Mesendoderm (in vitro differentiated cells): ENCODE results near the gene GLIS1.

Experiments
- DNase-seq: peaks from one replicate; pipeline ENCODE4 v3.0.0; 2013
- H2AK5ac ChIP-seq: 2 replicates; pipeline ENCODE4 v1.6.1; 2013; ENCODE audit warnings: low read length, inconsistent platforms
- H2BK120ac ChIP-seq: 2 replicates; pipeline ENCODE4 v1.6.1; 2013; ENCODE audit warnings: low read depth, mild to moderate bottlenecking, low read length, moderate library complexity, mixed read lengths
- H2BK15ac ChIP-seq: replicated peaks from 2 replicates; pipeline ENCODE4 v1.6.1; 2013; ENCODE audit warnings: low read depth, mild to moderate bottlenecking, moderate library complexity
- H2BK5ac ChIP-seq: 2 replicates; pipeline ENCODE4 v1.6.1; 2013; ENCODE audit warnings: low read length, inconsistent platforms
- H3K18ac ChIP-seq: 2 replicates; pipeline ENCODE4 v1.6.1; 2013; ENCODE audit warnings: mild to moderate bottlenecking, low read length, mixed read lengths
- H3K23ac ChIP-seq: one replicate; pipeline ENCODE4 v1.6.1; 2013; ENCODE audit warnings: low read length
- H3K27ac ChIP-seq: 2 replicates; pipeline ENCODE4 v1.5.1; 2013; ENCODE audit warnings: low read depth, mild to moderate bottlenecking, inconsistent platforms, low read length, moderate library complexity
- H3K27me3 ChIP-seq: 2 replicates; pipeline ENCODE4 v1.6.1; 2013; ENCODE audit warnings: low read length, control low read depth, mild to moderate bottlenecking, inconsistent platforms; ENCODE audit not compliant: insufficient read depth, poor library complexity
- H3K36me3 ChIP-seq: 2 replicates; pipeline ENCODE4 v1.6.1; 2013; ENCODE audit warnings: low read length, inconsistent platforms; ENCODE audit not compliant: control insufficient read depth, insufficient read depth
- H3K4ac ChIP-seq: one replicate; pipeline ENCODE4 v1.6.1; 2013; ENCODE audit warnings: low read depth, mild to moderate bottlenecking, low read length, moderate library complexity
- H3K4me1 ChIP-seq: 2 replicates; pipeline ENCODE4 v1.6.1; 2013; ENCODE audit warnings: low read depth, low read length, inconsistent platforms; ENCODE audit not compliant: control insufficient read depth
- H3K4me2 ChIP-seq: 2 replicates; pipeline ENCODE4 v1.6.1; 2013; ENCODE audit warnings: low read length
- H3K4me3 ChIP-seq: 2 replicates; pipeline ENCODE4 v1.5.1; 2013; ENCODE audit warnings: mild to moderate bottlenecking, low read length
- H3K56ac ChIP-seq: one replicate; pipeline ENCODE4 v1.6.1; 2013; ENCODE audit warnings: low read length
- H3K79me1 ChIP-seq: 2 replicates; pipeline ENCODE4 v1.6.1; 2013; ENCODE audit warnings: low read length, inconsistent platforms
- H3K79me2 ChIP-seq: 2 replicates; pipeline ENCODE4 v1.6.1; 2013; ENCODE audit warnings: mild to moderate bottlenecking, low read length; ENCODE audit not compliant: control insufficient read depth, insufficient read depth
- H3K9ac ChIP-seq: 2 replicates; pipeline ENCODE4 v1.6.1; 2013; ENCODE audit warnings: low read length, inconsistent platforms
- H4K5ac ChIP-seq: one replicate; pipeline ENCODE4 v1.6.1; 2013; ENCODE audit warnings: low read length
- H4K8ac ChIP-seq: one replicate; pipeline ENCODE4 v1.6.1; 2013; ENCODE audit warnings: low read depth, mild to moderate bottlenecking, control low read depth, low read length, moderate library complexity
- WGBS: extraction: QIAGEN DNeasy Blood & Tissue Kit; methylation state at CpG from one replicate; pipeline ENCODE4 v1.1.7; 2013; ENCODE audit warnings: low lambda C conversion rate, missing lambda C conversion rate; ENCODE audit not compliant: insufficient coverage; ENCODE audit errors: extremely low coverage; 5-methylcytosine and 5-hydroxymethylcytosine counted together

The GLIS1 gene

GRCh38 chr1:53500204-53501064, 238.5 kb downstream of the GLIS1 start:
- Histone ChIP-seq H3K27ac (no peak overlapping the region), H3K4me1 (no peaks in the 10 kb centered on the region), H3K79me2 (no peaks in the 10 kb centered on the region), H2AK5ac (no peak overlapping the region), H2BK120ac (no peak overlapping the region), H3K4me3 (no peak overlapping the region), H3K79me1 (no peaks in the 10 kb centered on the region), H3K27me3 (no peaks in the 10 kb centered on the region), H3K23ac (no peak overlapping the region), H3K18ac (no peak overlapping the region), H2BK15ac (no peak overlapping the region), H3K36me3 (no peaks in the 10 kb centered on the region), H4K8ac (no peak overlapping the region), H3K56ac (no peak overlapping the region), H2BK5ac (no peak overlapping the region), H3K9ac (no peak overlapping the region), H3K4me2 (no peak overlapping the region), H3K4ac (no peak overlapping the region), H4K5ac (no peak overlapping the region)
- no peak for DNase-seq
- no CpG with 5 or more reads among the region's 34 CpGs for WGBS

- H3K27me3 ChIP-seq: no peaks in the 10 kb centered on the region
- no peak overlapping the region for H4K5ac ChIP-seq
- H4K8ac ChIP-seq: no peak overlapping the region
- DNase-seq: no peak
- H3K79me1 ChIP-seq: no peaks in the 10 kb centered on the region
- no peak overlapping the region for H3K4me2 ChIP-seq
- H3K9ac ChIP-seq: no peak overlapping the region
- H3K4ac ChIP-seq: no peak overlapping the region
- no peak overlapping the region for H2AK5ac ChIP-seq
- no peaks in the 10 kb centered on the region for H3K4me1 ChIP-seq
- H3K36me3 ChIP-seq: no peaks in the 10 kb centered on the region
- no CpG with 5 or more reads among the region's 20 CpGs for WGBS
- no peak overlapping the region for H2BK120ac ChIP-seq
- no peak overlapping the region for H3K56ac ChIP-seq
- H3K18ac ChIP-seq: no peak overlapping the region
- no peak overlapping the region for H3K4me3 ChIP-seq
- no peak overlapping the region for H2BK5ac ChIP-seq
- no peak overlapping the region for H3K23ac ChIP-seq
- H3K79me2 ChIP-seq: no peaks in the 10 kb centered on the region
- H2BK15ac ChIP-seq: no peak overlapping the region
- no peak overlapping the region for H3K27ac ChIP-seq
Observed at GRCh38 chr1:53499257-53500203, 239.4 kb downstream of the GLIS1 start.

DNA sequence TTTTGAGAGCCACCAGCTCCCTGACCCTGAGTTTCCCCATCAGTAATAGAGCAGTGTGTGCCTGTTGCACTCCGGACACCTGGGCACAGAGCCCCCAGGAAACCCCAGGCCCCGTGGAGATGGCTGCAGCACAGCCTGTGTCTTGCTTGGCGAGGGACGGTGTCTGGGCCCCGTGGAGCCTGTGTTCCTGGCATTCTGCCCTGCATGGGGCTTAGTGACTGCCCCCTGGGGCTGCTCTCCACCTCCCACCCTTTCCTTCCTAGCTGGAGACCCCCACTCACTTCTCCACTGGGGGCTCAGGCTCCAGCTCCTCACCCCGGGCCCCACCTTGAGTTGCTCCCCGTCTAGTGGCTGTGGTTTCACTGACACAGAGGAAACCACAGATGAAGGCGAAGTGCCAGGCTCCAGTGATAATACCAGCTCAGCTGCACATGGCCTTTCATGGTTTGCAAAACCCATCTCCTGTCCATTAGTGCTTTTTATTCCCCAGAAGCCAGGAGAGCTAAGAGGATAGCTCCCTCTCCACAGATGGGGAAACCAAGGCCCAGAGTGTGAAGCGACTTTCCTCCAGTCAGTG, 240.3 kb downstream of the GLIS1 start:
- no peak overlapping the region for H3K9ac ChIP-seq
- H3K56ac ChIP-seq: no peak overlapping the region
- no peak overlapping the region for H2BK120ac ChIP-seq
- WGBS: no CpG with 5 or more reads among the region's 9 CpGs
- no peak overlapping the region for H3K4ac ChIP-seq
- no peak overlapping the region for H2BK15ac ChIP-seq
- H2AK5ac ChIP-seq: no peak overlapping the region
- no peaks in the 10 kb centered on the region for H3K79me1 ChIP-seq
- no peaks in the 10 kb centered on the region for H3K79me2 ChIP-seq
- no peak for DNase-seq
- no peak overlapping the region for H3K18ac ChIP-seq
- no peak overlapping the region for H4K8ac ChIP-seq
- no peak overlapping the region for H3K27ac ChIP-seq
- H4K5ac ChIP-seq: no peak overlapping the region
- no peak overlapping the region for H2BK5ac ChIP-seq
- no peak overlapping the region for H3K23ac ChIP-seq
- no peak overlapping the region for H3K4me3 ChIP-seq
- no peaks in the 10 kb centered on the region for H3K27me3 ChIP-seq
- H3K36me3 ChIP-seq: no peaks in the 10 kb centered on the region
- no peak overlapping the region for H3K4me2 ChIP-seq
- no peaks in the 10 kb centered on the region for H3K4me1 ChIP-seq

- H4K8ac ChIP-seq: no peak overlapping the region
- H2BK120ac ChIP-seq: no peak overlapping the region
- H3K79me2 ChIP-seq: no peaks in the 10 kb centered on the region
- no CpG with 5 or more reads among the region's 8 CpGs for WGBS
- H3K56ac ChIP-seq: no peak overlapping the region
- H3K4me1 ChIP-seq: no peaks in the 10 kb centered on the region
- no peak overlapping the region for H3K23ac ChIP-seq
- H2AK5ac ChIP-seq: no peak overlapping the region
- H3K4ac ChIP-seq: no peak overlapping the region
- H3K79me1 ChIP-seq: no peaks in the 10 kb centered on the region
- no peak overlapping the region for H3K9ac ChIP-seq
- no peak overlapping the region for H2BK5ac ChIP-seq
- H2BK15ac ChIP-seq: no peak overlapping the region
- H3K18ac ChIP-seq: no peak overlapping the region
- no peaks in the 10 kb centered on the region for H3K36me3 ChIP-seq
- DNase-seq: no peak
- H3K4me3 ChIP-seq: no peak overlapping the region
- H3K27ac ChIP-seq: no peak overlapping the region
- no peaks in the 10 kb centered on the region for H3K27me3 ChIP-seq
- H4K5ac ChIP-seq: no peak overlapping the region
- no peak overlapping the region for H3K4me2 ChIP-seq
Observed at GRCh38 chr1:53495633-53496345, 243.2 kb downstream of the GLIS1 start.

GRCh38 chr1:53490351-53490750, 248.6 kb downstream of the GLIS1 start:
- H2AK5ac ChIP-seq: no peak overlapping the region
- no peaks in the 10 kb centered on the region for H3K79me2 ChIP-seq
- no peak overlapping the region for H3K27ac ChIP-seq
- WGBS: no CpG with 5 or more reads among the region's 3 CpGs
- H3K79me1 ChIP-seq: no peaks in the 10 kb centered on the region
- H2BK120ac ChIP-seq: no peak overlapping the region
- DNase-seq: no peak
- no peak overlapping the region for H3K23ac ChIP-seq
- no peak overlapping the region for H2BK5ac ChIP-seq
- no peak overlapping the region for H3K9ac ChIP-seq
- no peak overlapping the region for H3K18ac ChIP-seq
- H3K4me1 ChIP-seq: no peaks in the 10 kb centered on the region
- no peak overlapping the region for H3K4ac ChIP-seq
- no peak overlapping the region for H4K8ac ChIP-seq
- H3K36me3 ChIP-seq: no peaks in the 10 kb centered on the region
- H4K5ac ChIP-seq: no peak overlapping the region
- H3K4me3 ChIP-seq: no peak overlapping the region
- H3K4me2 ChIP-seq: no peak overlapping the region
- no peaks in the 10 kb centered on the region for H3K27me3 ChIP-seq
- H2BK15ac ChIP-seq: no peak overlapping the region
- H3K56ac ChIP-seq: no peak overlapping the region
